Neuronal stem cell (in vitro differentiated cells): ENCODE measurements around the gene NTRK3.

Source experiments
- DNase-seq: peaks from one replicate; pipeline ENCODE4 v3.0.0-alpha.2; 2013; ENCODE audit warnings: low spot score
- H2AFZ ChIP-seq: one replicate; pipeline ENCODE4 v1.6.1; 2013; ENCODE audit warnings: mild to moderate bottlenecking, low read length, inconsistent platforms
- H2AK5ac ChIP-seq: 2 replicates; pipeline ENCODE4 v1.6.1; 2013; ENCODE audit warnings: low read depth, mild to moderate bottlenecking, inconsistent platforms, low read length, moderate library complexity, mixed read lengths
- H2BK120ac ChIP-seq: 2 replicates; pipeline ENCODE4 v1.6.1; 2013; ENCODE audit warnings: low read depth, mild to moderate bottlenecking, inconsistent platforms, low read length, moderate library complexity, mixed read lengths
- H2BK12ac ChIP-seq: one replicate; pipeline ENCODE4 v1.6.1; 2013; ENCODE audit warnings: low read length, inconsistent platforms
- H2BK15ac ChIP-seq: 2 replicates; pipeline ENCODE4 v1.6.1; 2013; ENCODE audit warnings: mild to moderate bottlenecking, low read length, inconsistent platforms, mixed read lengths
- H2BK5ac ChIP-seq: one replicate; pipeline ENCODE4 v1.6.1; 2013; ENCODE audit warnings: inconsistent platforms, mild to moderate bottlenecking, low read length, moderate library complexity
- H3K14ac ChIP-seq: one replicate; pipeline ENCODE4 v1.6.1; 2013; ENCODE audit warnings: low read length, inconsistent platforms
- H3K18ac ChIP-seq: 2 replicates; pipeline ENCODE4 v1.6.1; 2013; ENCODE audit warnings: low read length, inconsistent platforms
- H3K23ac ChIP-seq: 2 replicates; pipeline ENCODE4 v1.6.1; 2013; ENCODE audit warnings: low read depth, mild to moderate bottlenecking, mixed read lengths, low read length, inconsistent platforms; ENCODE audit not compliant: poor library complexity
- H3K27ac ChIP-seq: replicated peaks from 3 replicates; pipeline ENCODE4 v1.5.1; 2013; ENCODE audit warnings: low read length, inconsistent platforms
- H3K27me3 ChIP-seq, 3 experiments: 2 replicates each; pipeline ENCODE4 v1.6.1; 2013; ENCODE audit warnings: low read length in 3 of 3, mild to moderate bottlenecking in 2 of 3, inconsistent platforms in 1 of 3, low read depth in 1 of 3, mixed read lengths in 1 of 3, moderate library complexity in 1 of 3; ENCODE audit not compliant: control insufficient read depth in 3 of 3, insufficient read depth in 3 of 3
- H3K36me3 ChIP-seq, 2 donors: replicated peaks in 1 of 2; 2 replicates each; pipeline ENCODE4 v1.6.1; 2013; ENCODE audit warnings: low read length in 2 of 2; ENCODE audit not compliant: control insufficient read depth in 2 of 2, insufficient read depth in 2 of 2
- H3K4ac ChIP-seq: 2 replicates; pipeline ENCODE4 v1.6.1; 2013; ENCODE audit warnings: inconsistent platforms, mild to moderate bottlenecking, low read length, moderate library complexity
- H3K4me1 ChIP-seq, 2 donors: 1 replicate in 1 of 2; 2 replicates in 1 of 2; pipeline ENCODE4 v1.6.1; 2013; ENCODE audit warnings: low read length in 2 of 2, low read depth in 1 of 2; ENCODE audit not compliant: control insufficient read depth in 2 of 2, insufficient read depth in 1 of 2
- H3K4me2 ChIP-seq: one replicate; pipeline ENCODE4 v1.6.1; 2013; ENCODE audit warnings: mild to moderate bottlenecking, low read length, inconsistent platforms; ENCODE audit not compliant: insufficient read depth, poor library complexity, severe bottlenecking
- H3K4me3 ChIP-seq, 2 donors: 2 replicates each; pipeline ENCODE4 v1.5.1; 2013; ENCODE audit warnings: low read length in 2 of 2, mild to moderate bottlenecking in 2 of 2, inconsistent platforms in 1 of 2, moderate library complexity in 1 of 2
- H3K79me1 ChIP-seq: one replicate; pipeline ENCODE4 v1.6.1; 2013; ENCODE audit warnings: low read depth, mild to moderate bottlenecking, inconsistent platforms, low read length, moderate library complexity
- H3K9ac ChIP-seq: one replicate; pipeline ENCODE4 v1.6.1; 2013; ENCODE audit warnings: mild to moderate bottlenecking, low read depth, low read length, inconsistent platforms; ENCODE audit not compliant: poor library complexity
- H3K9me3 ChIP-seq, 2 donors: replicated peaks in 1 of 2; 2 replicates each; pipeline versions ENCODE3 to v1.6.1; 2013; ENCODE audit warnings: low read length in 2 of 2, mild to moderate bottlenecking in 2 of 2, inconsistent platforms in 1 of 2, low read depth in 1 of 2, mixed read lengths in 1 of 2, moderate library complexity in 1 of 2; ENCODE audit not compliant: control insufficient read depth in 2 of 2, insufficient read depth in 1 of 2
- H4K8ac ChIP-seq: one replicate; pipeline ENCODE4 v1.6.1; 2013; ENCODE audit warnings: low read depth, mild to moderate bottlenecking, inconsistent platforms, low read length, moderate library complexity
- H4K91ac ChIP-seq: one replicate; pipeline ENCODE4 v1.6.1; 2013; ENCODE audit warnings: low read length, low read depth, mild to moderate bottlenecking, inconsistent platforms; ENCODE audit not compliant: poor library complexity
- WGBS, 2 donors: extraction: QIAGEN DNeasy Blood & Tissue Kit; methylation state at CpG; one replicate each; pipeline ENCODE4 v1.1.7; 2013; ENCODE audit warnings: missing lambda C conversion rate in 2 of 2, mixed read lengths in 1 of 2; ENCODE audit not compliant: insufficient read length in 2 of 2, insufficient replicate concordance in 1 of 2; ENCODE audit errors: extremely low coverage in 2 of 2; 5-methylcytosine and 5-hydroxymethylcytosine counted together

NTRK3 gene

DNA sequence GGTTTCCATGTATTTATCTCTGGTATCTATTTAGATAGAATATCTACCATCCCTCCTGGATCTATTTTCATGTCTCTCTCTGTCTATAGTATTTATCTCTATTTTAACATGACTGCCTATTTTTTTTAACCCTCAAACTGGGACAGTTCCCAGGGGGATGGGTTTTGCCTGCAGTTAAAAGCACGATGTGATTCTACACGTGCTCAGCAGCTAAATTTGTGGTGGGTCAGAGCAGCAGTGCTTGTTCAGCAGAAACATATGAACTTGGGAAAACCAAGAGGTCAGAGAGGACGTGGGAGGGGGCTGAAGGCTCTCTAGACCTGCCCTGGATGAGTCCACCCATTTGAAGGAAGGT lies 189.2 kb downstream of the NTRK3 start:
- Histone ChIP-seq H3K18ac (no peak overlapping the region), H3K27ac (no peak overlapping the region), H2BK12ac (no peak overlapping the region), H3K23ac (no peak overlapping the region), H3K4me1 (peaks cover 0 to 4% of the 10 kb centered on the region in 2 donors), H3K4ac (no peak overlapping the region), H2BK5ac (no peak overlapping the region), H3K9ac (no peak overlapping the region), H3K36me3 (no peaks in the 10 kb centered on the region), H3K9me3 (no peaks in the 10 kb centered on the region), H2AFZ (no peak overlapping the region), H2BK15ac (no peak overlapping the region), H3K4me3 (no peak overlapping the region), H4K91ac (no peak overlapping the region), H2AK5ac (no peak overlapping the region), H3K14ac (no peak overlapping the region), H3K4me2 (no peak overlapping the region), H3K79me1 (no peaks in the 10 kb centered on the region), H3K27me3 (no peaks in the 10 kb centered on the region), H2BK120ac (no peak overlapping the region), H4K8ac (no peak overlapping the region)
- WGBS, 2 donors = no CpG with 5 or more reads among the region's 3 CpGs
- DNase-seq = no peak

DNA sequence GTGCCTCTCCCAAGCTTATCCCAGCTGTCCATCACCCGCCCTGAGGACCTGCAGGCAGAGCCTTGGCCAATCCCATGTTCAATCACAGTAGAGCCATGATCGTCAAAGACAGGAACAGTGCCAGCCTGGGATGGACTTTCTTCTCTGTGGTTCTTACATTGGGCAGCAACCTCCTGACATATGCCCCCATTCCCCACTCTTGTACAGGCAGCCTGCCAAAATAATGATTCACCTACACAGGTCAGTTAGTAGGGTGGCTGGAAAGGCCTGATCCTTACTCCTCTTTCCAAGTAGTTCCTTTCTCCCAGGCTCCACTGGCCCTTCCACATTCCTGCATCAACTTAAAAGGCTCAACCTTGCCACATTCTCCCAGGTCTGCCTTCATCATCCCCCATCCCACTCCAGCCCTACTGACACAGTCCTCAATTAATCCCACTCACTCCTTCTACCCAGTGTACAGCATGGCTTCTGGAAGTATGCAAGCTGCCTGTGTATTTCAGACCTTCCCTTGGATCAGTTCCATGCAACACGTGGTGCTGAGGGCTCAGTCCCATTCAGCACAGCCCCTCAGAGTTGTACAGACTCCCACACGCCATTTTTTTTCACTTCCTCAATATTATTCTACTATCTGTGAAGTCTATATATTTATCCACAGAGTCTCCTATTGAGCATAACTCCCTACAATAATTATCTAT lies 189.8 kb downstream of the NTRK3 start:
- H4K8ac ChIP-seq = no peak overlapping the region
- WGBS, 2 donors = no CpG with 5 or more reads among the region's 4 CpGs
- no peak overlapping the region for H2BK15ac ChIP-seq
- H3K36me3 ChIP-seq = no peaks in the 10 kb centered on the region
- H4K91ac ChIP-seq = no peak overlapping the region
- no peak overlapping the region for H2AFZ ChIP-seq
- no peak for DNase-seq
- H3K27me3 ChIP-seq = no peaks in the 10 kb centered on the region
- H3K79me1 ChIP-seq = no peaks in the 10 kb centered on the region
- H3K4me2 ChIP-seq = no peak overlapping the region
- H3K18ac ChIP-seq = no peak overlapping the region
- peaks cover 0 to 4% of the 10 kb centered on the region in 2 donors for H3K4me1 ChIP-seq
- H3K14ac ChIP-seq = no peak overlapping the region
- H3K9me3 ChIP-seq = no peaks in the 10 kb centered on the region
- no peak overlapping the region for H2BK12ac ChIP-seq
- no peak overlapping the region for H3K27ac ChIP-seq
- no peak overlapping the region for H3K9ac ChIP-seq
- no peak overlapping the region for H2AK5ac ChIP-seq
- no peak overlapping the region for H2BK5ac ChIP-seq
- H3K4ac ChIP-seq = no peak overlapping the region
- H2BK120ac ChIP-seq = no peak overlapping the region
- H3K23ac ChIP-seq = no peak overlapping the region
- H3K4me3 ChIP-seq = no peak overlapping the region

DNA sequence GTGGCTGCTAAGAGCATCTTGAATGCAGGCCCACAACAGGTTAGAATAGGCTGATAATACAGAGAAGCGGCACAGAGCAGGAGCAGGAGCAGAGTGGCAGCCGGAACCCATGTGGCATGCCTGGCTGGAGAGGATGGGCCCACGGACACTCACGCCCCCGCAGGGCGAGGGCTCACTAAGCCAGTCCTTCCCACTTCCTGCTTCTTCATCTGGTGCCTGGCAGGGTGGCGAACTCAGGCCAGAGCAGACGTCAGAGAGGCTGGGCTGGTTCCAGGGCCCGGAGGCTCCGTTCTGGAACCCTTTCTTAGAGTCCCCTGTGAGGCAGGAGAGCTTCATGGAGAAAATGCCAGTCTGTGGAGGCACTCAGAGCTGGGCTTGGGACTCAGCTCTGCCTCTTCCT lies 195.1 kb downstream of the NTRK3 start:
- DNase-seq = no peak
- Histone ChIP-seq H3K9ac (no peak overlapping the region), H3K23ac (no peak overlapping the region), H3K4me3 (peak overlapping the region in 1 of 2 donors; percentile 55), H3K4me2 (no peak overlapping the region), H3K4ac (no peak overlapping the region), H3K79me1 (no peaks in the 10 kb centered on the region), H2BK120ac (peak overlapping the region; percentile 35), H3K18ac (no peak overlapping the region), H2BK5ac (no peak overlapping the region), H4K8ac (no peak overlapping the region), H3K27ac (no peak overlapping the region), H2BK12ac (no peak overlapping the region), H3K36me3 (no peaks in the 10 kb centered on the region), H2AK5ac (no peak overlapping the region), H3K27me3 (no peaks in the 10 kb centered on the region), H4K91ac (no peak overlapping the region), H3K4me1 (no peaks in the 10 kb centered on the region), H2AFZ (no peak overlapping the region), H3K9me3 (peaks cover 0 to 1% of the 10 kb centered on the region in 2 donors), H2BK15ac (no peak overlapping the region), H3K14ac (no peak overlapping the region)
- no CpG with 5 or more reads among the region's 10 CpGs for WGBS, 2 donors

DNA sequence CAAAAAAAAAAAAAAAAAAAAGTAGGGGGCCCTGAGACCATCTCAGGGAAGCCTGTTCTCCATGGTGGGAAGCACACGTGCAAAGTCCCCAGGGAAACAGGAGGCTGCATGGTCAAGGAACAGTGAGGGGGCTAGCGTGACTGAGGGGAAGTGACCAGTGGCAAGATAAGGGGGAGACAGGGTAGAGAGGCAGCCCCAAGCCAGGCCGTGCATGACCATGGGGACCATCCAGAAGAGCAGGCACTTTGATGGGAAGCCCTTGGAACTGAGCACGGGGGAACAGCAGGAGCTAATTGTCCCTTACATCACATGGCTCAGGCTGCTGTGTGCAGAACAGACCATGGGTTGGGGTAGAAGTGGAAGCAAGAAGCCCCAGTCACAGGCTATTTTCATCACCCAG lies 196.2 kb downstream of the NTRK3 start:
- no peaks in the 10 kb centered on the region for H3K27me3 ChIP-seq
- H2AK5ac ChIP-seq = no peak overlapping the region
- H3K23ac ChIP-seq = no peak overlapping the region
- no CpG with 5 or more reads among the region's 4 CpGs for WGBS, 2 donors
- H4K91ac ChIP-seq = no peak overlapping the region
- H3K9me3 ChIP-seq = peaks cover 0 to 1% of the 10 kb centered on the region in 2 donors
- H2BK15ac ChIP-seq = no peak overlapping the region
- no peaks in the 10 kb centered on the region for H3K79me1 ChIP-seq
- H3K14ac ChIP-seq = no peak overlapping the region
- H3K9ac ChIP-seq = no peak overlapping the region
- DNase-seq = no peak
- no peak overlapping the region for H2BK5ac ChIP-seq
- H2BK120ac ChIP-seq = no peak overlapping the region
- no peaks in the 10 kb centered on the region for H3K4me1 ChIP-seq
- H4K8ac ChIP-seq = no peak overlapping the region
- no peak overlapping the region for H3K27ac ChIP-seq
- no peak overlapping the region for H3K18ac ChIP-seq
- no peak overlapping the region for H3K4me3 ChIP-seq
- H3K4ac ChIP-seq = no peak overlapping the region
- no peak overlapping the region for H3K4me2 ChIP-seq
- H2AFZ ChIP-seq = no peak overlapping the region
- H3K36me3 ChIP-seq = no peaks in the 10 kb centered on the region
- H2BK12ac ChIP-seq = no peak overlapping the region
